HG03108 (cell line): ENCODE measurements around the gene POLR3G.

Experiments
- ATAC-seq: cut with Tn5 transposase; IDR thresholded peaks from one replicate; pipeline ENCODE4 v1.9.1; 2021; ENCODE audit warnings: moderate library complexity; ENCODE audit not compliant: unreplicated experiment

The POLR3G gene

DNA sequence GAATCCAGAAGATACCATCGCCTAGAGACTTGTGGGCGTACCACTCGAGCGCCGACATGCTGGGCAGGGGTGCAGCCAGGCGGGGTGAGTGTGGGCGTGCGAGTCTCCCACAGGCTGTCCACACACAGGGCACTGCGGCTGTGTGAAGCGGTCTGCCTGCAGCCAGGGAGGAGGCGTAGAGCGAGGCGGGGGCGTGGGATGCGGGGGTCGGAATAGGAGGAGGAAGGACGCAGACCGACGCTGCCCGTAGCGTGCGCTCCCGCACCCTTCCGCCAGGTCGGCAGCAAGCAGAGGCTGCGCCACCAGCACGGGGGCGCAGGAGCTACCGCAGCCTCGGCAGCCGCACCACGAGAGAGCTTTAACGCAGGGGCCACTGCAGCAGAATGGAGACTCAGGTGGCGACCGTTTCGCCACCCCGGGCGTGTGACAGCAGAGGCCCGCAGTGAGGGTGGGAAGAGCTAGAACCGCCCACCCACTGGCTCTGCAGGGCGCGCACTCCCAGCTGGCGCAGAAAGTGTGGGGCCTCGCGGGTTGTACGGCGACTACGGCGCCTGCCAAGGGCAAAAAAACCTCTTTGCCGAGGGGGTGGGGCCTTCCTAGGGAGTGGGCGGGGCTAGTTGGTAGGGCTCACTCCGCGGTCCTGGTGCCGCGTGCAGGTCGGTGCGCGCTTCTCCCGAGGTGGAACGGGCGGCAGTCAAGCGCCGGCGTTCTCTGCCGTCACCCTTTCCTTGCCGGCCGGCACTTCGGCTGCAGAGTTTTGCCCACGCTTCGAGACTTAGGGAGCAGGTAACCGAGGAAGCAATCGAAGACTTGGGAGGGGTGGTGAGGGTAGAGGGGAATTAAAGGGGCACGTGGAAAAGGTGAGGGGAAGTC is at the start of gene POLR3G, which contains the start of gene MBLAC2:
POLR3G (plus strand) TSS at position 630 of the 873 bp plus-strand sequence. CDS start 10,704 bp downstream, outside the sequence.
MBLAC2 (minus strand) TSS at position 537 of the 873 bp plus-strand sequence; CDS start at position 58, 479 bp downstream.
- peak; percentile 87 for ATAC-seq

DNA sequence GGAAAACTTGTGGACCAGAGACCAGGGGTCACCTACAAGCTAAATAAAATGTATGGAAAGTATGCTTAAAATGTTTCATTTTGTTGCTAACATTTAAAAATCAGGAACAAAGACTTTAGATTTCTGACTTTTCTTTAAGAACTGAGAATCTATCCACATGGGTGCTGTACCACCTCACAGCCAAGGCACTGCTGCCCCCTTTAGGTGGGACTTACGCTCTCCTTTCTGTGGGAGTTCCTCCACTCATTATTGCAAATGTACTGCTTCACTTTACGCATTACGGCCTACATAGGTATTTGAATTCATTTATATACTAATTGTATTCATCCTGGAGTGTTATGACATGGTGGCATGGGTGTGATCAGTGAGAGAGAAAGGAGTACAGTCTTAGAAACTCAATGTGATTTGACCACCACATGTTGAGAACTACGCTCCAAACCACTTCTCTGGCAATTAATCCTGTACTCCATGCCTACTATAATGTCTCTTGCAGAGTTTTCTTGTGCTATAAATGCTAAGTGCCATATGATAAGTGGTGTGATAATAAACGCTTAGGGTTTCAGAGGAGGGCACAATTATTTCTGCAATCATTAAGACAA is 40.4 kb upstream of the POLR3G start:
- peak; percentile 50 for ATAC-seq

- ATAC-seq: no peak
Measured at GRCh38 chr5:90437663-90438062, 37.0 kb upstream of the POLR3G start.

DNA sequence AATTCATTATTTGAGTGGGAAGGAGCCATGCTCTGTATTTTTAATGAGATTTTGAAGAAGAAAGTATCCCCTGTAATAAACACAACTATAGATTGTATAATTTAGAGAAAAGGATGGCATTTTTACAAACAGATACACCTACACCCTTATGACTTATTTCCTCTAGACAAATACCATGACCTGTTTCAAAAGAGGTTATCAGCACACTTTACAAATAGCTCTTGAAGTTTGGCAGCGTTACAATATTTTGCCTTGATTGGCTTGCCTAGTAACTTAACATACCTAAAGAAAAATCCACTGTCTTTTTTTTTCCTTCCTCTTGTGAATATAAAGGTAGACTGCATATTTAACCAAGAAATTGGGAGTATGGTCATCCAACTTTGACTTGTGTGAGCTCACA is 36.6 kb upstream of the POLR3G start:
- no peak for ATAC-seq

GRCh38 chr5:90440644-90441043 is 34.0 kb upstream of the POLR3G start:
- ATAC-seq: no peak

GRCh38 chr5:90446961-90447360 is 27.7 kb upstream of the POLR3G start:
- no peak for ATAC-seq

GRCh38 chr5:90461288-90461687 is 13.4 kb upstream of the POLR3G start:
- ATAC-seq: no peak

GRCh38 chr5:90472783-90473395 is 1.8 kb upstream of the POLR3G start:
- no peak for ATAC-seq

GRCh38 chr5:90473396-90474234 is 1.0 kb upstream of the POLR3G start:
- ATAC-seq: peak; percentile 11

GRCh38 chr5:90475436-90475980 is 844 bp downstream of the POLR3G start:
- no peak for ATAC-seq

DNA sequence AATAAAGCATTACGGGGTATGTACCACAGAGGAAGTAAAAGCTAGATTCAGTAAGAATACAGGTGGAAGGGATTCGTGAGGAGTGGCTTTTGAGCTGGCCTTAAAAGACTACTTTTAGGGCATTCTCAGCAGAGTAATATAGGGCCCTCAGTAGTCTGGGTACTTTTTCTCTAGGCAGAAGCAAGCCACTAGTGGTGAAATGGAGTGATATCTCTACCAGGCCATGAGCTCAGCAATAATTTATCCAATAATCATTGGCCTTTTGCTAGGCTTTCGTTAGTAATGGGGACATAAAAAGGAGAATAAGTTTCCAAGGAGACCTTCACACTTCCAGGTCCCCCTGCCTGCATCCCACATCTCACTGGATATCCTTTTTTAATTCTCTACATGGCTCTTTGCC is 1.7 kb downstream of the POLR3G start:
- ATAC-seq: no peak

DNA sequence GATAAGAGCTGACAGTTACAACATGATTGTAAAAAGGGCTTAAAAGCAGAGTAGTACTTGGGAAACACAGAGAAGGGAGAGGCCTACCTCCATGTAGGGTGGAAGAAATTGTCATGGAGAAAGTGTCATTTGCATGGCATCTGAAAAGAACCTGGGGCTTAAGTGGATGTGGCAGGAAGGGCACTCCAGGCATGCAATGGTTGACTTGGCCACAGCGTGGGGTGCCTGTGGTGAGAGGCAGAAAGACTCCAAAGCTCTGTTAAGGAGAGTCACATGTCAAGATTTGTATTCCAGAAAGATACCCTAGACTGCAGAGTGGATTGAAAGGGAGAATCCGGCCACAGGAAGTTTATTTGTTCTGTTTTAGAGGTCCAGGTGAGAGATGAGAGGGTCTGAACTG is 2.4 kb downstream of the POLR3G start:
- ATAC-seq: no peak

DNA sequence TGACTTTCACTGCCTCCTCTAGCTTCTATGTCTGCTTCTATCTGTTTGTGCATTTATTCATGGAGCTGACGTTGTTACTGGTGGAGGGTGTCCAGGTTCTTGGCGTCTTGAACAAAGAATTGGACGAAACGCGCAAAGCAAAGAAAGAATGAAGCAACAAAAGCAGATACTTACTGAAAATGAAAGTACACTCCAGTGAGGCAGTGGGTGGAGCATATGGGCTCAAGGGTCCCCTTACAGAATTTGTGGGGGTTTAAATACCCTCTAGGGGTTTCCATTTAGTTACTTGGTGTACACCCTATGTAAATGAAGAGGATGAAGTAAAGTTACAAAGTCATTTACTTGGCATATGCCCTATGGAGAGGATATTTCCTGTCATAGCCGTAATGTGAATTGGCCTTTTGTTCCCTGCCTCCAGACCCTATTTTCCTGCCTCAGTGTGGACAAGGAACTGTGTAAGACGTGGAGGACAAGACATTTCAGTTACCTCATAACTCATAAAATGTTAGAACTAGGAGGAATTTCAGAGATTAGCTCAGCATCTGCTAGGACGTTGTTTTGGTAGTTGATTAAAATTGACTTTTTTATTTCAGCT is 3.1 kb downstream of the POLR3G start:
- ATAC-seq: no peak

- ATAC-seq: no peak
Measured at GRCh38 chr5:90479611-90480385, 5.1 kb downstream of the POLR3G start.

DNA sequence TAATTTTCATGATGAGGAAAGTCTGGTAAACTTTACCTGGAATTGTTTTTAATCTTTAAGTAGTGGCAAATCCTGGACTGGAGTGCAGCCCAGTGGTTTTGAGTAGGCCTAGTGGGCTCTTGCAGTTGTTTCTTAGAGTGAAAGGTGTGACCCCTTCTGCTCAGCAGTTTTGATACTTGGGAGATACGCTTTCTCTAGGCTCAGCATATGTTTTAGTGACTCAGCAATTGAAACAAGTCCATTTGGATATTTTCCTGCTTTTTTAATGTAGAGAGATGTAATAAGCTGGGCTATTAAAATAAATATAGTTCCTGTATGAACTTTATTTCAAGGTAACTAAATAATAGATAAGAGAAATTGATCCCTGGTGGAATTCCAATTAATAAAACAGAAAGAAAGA is 6.0 kb downstream of the POLR3G start:
- no peak for ATAC-seq

- no peak for ATAC-seq
Measured at GRCh38 chr5:90483206-90483605, 8.5 kb downstream of the POLR3G start.

DNA sequence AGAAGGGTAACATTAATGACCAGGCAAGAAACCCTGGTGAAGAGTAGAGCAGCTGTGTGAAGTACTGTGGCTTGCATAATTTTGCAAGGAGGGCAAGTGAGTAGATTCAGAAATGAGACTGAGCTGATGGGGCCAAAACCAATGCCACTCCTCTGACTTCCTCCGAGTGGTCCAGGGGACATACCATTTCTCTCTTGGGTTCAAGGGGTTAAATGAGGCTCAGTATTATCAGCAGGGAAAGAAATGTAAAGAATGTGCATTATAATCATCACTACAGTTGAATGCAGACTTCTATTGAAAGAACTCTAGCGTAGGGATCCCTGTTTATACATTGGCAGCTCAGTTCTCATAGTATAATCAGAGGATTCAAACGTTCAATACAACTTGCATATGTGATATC is 9.9 kb downstream of the POLR3G start:
- ATAC-seq: no peak

DNA sequence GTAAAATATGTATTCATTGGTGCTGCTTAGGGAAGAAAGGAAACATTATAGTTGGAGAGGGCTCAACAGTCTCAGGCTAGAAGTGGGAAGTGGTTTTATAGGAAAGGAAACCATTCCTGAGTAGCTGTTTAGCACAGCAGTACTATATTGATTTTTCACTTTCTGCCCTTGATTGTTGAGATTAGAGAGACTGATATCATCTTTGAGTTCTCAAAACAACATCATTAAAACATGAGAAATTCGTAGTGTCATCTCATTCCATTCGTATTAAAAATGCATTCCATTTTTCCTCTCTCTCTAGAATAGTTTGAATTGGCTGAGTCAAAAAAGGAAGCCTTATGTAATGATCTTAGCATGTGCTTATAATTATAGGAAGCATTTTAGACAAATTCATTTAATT is 14.1 kb downstream of the POLR3G start:
- no peak for ATAC-seq

DNA sequence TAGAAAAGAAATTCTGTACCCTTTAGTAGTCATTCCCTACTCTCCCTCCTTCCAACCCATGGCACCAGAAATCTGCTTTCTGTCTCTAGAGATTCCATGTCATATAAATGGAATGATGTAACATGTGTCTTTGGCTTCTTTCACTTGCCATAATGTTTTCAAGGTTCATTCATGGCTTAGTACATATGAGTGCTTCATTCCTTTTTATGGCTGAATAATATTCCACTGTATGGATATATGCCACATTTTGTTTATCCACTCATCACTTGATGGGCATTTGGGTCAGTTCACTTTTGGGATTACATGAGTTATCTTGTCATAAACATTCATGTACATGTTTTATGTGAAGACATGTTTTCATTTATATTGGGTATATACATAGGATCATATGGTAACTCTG is 19.4 kb downstream of the POLR3G start:
- no peak for ATAC-seq

GRCh38 chr5:90495146-90495545 is 20.5 kb downstream of the POLR3G start:
- ATAC-seq: no peak
